ENCODE data around the gene SLC34A3.
"Not testable (repeated sequence)": the region's sequence is repeated elsewhere in the genome, so short reads cannot be mapped to it uniquely, and the experiment has no call there.

The SLC34A3 gene

DNA sequence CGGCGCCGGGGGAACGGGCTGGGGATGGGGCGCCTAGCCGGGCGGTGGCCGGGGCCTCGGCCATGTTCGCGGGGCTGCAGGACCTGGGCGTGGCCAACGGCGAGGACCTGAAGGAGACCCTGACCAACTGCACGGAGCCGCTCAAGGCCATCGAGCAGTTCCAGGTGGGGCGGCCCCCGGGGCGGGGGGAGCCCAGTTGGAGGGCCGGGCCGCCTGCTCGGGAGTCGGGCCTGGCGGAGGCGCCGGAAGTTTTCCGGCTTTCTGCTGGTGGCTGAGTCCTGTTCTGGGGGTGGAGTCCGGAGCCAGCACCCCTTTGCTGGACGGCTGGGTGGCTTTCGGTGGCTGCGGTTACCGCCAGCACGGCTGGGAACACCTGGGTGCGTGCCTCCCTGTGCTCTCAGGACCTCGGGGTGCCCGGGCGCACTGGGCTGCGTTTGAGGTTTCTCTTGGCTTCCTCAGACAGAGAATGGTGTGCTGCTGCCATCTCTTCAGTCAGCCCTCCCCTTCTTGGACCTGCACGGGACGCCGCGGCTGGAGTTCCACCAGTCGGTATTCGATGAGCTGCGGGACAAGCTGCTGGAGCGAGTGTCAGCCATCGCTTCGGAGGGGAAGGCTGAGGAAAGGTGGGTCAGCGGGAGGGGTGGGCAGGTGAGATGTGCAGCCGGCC, 24.9 kb downstream of the SLC34A3 start:
- no peak for DNase-seq (ENCODE audit: low read depth in 2 of 3, low spot score in 2 of 3)

DNA sequence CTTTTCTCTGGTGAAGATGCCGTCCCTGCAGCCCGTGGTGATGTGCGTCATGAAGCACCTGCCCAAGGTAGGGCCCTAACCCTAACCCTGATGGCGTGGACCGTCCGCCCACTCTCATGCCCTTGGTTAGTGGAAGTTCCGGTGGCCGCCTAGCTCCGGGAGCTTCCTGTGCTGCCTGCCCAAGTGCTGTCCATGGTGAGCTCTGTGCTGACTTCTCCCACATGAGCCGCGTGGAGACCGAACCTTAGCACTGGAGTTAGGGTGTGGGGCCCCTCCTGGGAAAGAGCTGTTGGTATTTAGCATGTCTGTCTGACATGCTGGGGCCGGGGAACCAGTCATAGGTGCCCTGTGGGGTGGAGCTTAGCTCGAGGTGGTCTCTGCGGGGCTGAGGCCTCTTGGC, 25.7 kb downstream of the SLC34A3 start:
- no peak for DNase-seq (ENCODE audit: low read depth in 2 of 3, low spot score in 2 of 3)

- no peak for DNase-seq (ENCODE audit: low read depth in 2 of 3, low spot score in 2 of 3)
Measured at GRCh38 chr9:137256856-137257255, 26.2 kb downstream of the SLC34A3 start.

GRCh38 chr9:137262173-137262908, 31.6 kb downstream of the SLC34A3 start:
- DNase-seq (ENCODE audit: low read depth in 2 of 3, low spot score in 2 of 3): not testable (repeated sequence)

DNA sequence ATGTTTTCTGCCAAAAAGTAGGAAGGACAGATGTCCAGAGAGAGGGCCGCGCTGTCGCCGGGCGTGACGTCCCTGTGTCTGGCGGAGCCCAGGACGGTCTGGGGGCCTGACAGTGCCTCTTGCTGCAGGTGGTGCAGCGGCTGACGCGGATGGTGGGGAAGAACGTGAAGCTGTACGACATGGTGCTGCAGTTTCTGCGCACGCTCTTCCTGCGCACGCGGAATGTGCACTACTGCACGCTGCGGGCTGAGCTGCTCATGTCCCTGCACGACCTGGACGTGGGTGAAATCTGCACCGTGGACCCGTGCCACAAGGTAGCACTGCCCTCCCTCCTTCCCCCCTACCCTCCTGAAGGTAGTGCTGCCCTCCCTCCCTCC, 32.2 kb downstream of the SLC34A3 start:
- DNase-seq (ENCODE audit: low read depth in 2 of 3, low spot score in 2 of 3): no peak

DNA sequence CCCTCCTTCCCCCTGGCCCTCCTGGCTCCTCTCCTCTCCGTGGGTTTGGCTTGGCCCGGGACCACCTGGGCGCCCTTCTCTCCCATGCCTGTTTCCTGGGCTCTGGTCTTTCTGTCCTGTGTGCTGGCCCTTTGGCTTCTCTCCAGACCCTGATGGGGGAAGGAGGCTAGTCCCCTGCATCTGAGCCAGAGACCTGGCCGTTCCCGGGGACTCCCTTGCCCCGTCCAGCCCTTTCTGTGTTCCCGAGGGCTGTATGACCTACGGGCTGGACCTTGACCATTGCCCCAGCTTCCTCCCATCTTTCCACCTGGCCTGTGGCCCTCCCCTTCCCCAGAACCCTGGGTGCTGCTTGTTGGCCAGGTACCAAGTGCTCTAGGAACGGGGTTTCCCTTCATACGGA, 32.8 kb downstream of the SLC34A3 start:
- DNase-seq (ENCODE audit: low read depth in 2 of 3, low spot score in 2 of 3): no peak

DNA sequence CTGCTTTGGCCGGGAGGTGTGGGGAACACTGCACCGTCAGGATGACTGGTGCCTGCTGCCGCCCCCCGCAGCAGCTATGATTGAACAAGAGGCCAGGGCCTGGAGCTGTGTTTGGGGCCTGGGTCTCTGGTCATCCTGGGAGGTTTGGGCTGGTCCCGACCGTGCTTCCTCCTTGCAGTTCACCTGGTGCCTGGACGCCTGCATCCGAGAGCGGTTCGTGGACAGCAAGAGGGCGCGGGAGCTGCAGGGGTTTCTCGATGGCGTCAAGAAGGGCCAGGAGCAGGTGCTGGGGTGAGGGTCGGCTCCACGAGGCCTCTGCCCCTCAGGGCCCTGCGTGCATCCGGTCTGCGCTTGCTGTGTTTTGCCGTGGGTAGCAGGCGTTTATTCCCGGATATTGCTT, 33.4 kb downstream of the SLC34A3 start:
- no peak for DNase-seq (ENCODE audit: low read depth in 2 of 3, low spot score in 2 of 3)

DNA sequence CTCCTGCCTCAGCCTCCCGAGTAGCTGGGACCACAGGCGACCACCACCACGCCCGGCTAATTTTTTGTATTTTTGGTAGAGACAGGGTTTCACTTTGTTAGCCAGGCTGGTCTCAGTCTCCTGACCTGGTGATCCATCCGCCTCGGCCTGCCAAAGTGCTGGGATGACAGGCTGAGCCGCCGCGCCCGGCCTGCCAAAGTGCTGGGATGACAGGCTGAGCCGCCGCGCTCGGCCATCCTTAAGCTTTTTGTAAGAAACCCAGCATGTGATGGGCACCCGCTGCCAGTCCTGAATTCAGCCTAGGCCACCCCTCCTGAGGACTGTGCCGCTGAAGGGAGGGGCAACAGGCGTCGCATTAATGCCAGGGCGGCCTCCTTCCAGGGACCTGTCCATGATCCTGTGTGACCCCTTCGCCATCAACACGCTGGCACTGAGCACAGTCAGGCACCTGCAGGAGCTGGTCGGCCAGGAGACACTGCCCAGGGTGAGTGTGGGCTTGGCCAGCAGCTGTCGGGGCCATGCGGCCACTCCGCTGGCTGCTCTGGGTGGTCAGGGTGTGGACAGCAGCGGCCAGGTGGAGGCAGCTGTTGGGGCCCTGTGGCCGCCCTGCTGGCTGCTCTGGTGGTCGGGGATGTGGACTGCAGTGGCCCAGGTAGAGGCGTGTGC, 34.9 kb downstream of the SLC34A3 start:
- DNase-seq (ENCODE audit: low read depth in 2 of 3, low spot score in 2 of 3): no peak

- DNase-seq (ENCODE audit: low read depth in 2 of 3, low spot score in 2 of 3): no peak
Measured at GRCh38 chr9:137266162-137266527, 35.4 kb downstream of the SLC34A3 start.

GRCh38 chr9:137266585-137267453, 36.1 kb downstream of the SLC34A3 start:
- no peak for DNase-seq (ENCODE audit: low read depth in 2 of 3, low spot score in 2 of 3)

GRCh38 chr9:137267933-137268355, 37.2 kb downstream of the SLC34A3 start:
- no peak for DNase-seq (ENCODE audit: low read depth in 2 of 3, low spot score in 2 of 3)

DNA sequence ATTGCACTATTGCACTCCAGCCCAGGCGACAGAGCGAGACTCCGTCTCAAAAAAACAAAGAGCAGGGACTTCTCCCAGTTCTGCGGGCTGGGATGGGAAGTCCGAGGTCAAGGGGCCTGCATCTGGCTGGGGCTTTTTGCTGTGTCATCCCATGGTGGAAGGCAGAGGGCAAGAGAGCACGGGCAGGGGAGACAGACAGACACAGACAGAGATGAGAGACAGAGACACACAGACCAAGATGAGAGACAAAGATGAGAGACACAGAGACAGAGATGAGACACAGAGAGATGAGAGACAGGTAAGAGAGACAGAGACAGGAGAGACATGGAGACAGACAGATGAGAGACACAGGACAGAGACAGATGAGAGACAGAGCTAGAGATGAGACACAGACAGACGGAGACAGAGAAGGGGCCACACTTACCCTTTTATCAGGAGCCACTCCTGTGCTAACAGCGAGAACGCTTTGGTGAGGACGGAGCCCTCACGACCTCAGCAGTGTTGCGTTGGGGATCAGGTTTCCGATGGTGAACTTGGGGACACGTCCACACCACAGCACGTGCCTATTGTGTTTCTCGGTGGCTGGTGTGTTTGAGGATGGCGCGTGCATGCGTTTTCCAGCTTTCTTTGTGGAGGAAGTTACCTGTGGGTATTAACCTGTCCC, 38.0 kb downstream of the SLC34A3 start:
- DNase-seq (ENCODE audit: low read depth in 2 of 3, low spot score in 2 of 3): no peak

GRCh38 chr9:137269231-137269772, 38.6 kb downstream of the SLC34A3 start:
- DNase-seq (ENCODE audit: low read depth in 2 of 3, low spot score in 2 of 3): no peak

- no peak for DNase-seq (ENCODE audit: low read depth in 2 of 3, low spot score in 2 of 3)
Measured at GRCh38 chr9:137270929-137271695, 40.4 kb downstream of the SLC34A3 start.

GRCh38 chr9:137271696-137272076, 41.0 kb downstream of the SLC34A3 start:
- no peak for DNase-seq (ENCODE audit: low read depth in 2 of 3, low spot score in 2 of 3)

DNA sequence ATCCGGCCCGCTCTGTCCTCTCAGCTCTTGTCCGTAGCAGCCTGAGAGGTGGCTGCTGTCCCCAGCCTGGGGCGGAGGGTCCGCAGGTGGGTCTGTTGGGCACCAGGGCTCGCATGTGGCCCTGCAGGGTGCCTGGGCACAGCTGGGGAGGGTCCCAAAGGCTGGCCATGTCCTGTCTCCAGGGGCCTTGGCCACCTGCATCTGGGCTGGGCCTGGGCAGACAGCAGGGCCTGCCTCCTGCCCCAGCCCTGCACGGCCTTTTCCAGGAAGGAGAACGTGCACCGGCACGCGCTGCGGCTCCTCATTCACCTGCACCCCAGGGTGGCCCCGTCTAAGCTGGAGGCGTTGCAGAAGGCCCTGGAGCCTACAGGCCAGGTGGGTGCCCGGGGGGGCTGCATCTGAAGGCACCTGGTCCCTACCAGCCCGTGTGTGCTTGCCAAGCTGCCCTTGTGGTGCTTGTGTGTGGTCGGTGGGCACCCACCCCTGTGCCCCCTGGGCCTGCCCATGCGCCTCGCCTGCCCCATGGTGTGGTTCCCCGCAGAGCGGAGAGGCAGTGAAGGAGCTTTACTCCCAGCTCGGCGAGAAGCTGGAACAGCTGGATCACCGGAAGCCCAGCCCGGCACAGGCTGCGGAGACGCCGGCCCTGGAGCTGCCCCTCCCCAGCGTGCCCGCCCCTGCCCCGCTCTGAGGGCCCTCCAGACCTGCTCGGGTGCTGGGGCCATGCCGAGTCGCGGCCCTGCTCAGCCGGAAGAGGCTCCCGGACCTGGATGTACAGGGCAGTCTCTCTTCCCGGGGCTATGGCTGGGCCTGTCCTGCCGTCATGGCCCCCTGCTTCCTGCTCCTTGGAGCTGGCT, 41.8 kb downstream of the SLC34A3 start:
- DNase-seq (ENCODE audit: low read depth in 2 of 3, low spot score in 2 of 3): no peak

DNA sequence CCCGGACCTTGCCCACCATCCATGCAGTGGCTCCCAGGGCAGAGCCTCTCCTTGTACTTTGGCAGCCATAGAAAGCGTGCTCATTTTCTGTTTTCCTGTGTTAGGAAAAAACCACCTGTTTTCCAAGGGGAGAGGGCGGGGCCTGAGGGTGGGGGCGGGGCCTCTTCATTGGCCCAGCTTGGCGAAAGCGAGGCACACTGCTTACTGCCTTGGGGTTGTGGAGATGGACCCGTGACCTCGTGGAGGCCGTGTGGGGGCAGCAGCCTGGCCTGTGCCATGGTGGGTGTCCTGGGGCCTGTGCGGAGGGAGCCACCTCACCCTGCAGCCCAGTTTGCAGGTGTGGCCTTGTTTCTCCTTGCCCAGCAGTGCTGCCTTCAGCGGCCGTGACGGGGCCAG, 42.4 kb downstream of the SLC34A3 start:
- DNase-seq (ENCODE audit: low read depth in 2 of 3, low spot score in 2 of 3): no peak

DNA sequence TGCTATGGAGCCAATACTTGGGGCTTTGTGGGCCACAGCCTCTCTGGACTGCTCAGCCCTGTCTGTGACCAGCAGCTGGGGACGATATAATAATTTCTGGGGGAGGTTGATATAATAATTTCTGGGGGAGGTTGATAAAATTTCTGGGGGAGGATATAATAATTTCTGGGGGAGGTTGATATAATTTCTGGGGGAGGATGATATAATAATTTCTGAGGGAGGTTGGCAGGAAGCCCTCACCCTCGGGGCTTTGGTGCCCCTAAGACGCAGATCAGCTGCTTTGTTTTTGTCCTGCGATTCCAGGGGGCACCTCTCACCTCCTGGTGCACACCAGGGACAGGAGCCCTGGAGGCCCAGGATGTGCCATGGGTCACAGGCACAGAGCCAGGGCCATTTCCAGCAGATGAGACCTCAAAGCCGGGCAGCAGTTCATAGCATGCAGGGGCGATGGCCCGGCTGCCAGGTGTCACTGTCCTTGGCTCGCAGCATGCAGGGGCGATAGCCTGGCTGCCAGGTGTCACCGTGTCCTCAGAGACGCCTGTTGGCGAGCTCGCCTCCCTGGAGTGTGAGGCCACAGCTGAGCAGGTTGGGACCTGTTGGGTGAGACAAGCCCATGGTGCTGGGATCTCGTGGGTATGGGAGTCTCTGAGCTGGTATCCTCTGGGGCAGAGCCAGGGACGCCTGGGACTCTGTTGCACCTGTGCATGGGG, 43.1 kb downstream of the SLC34A3 start:
- DNase-seq (ENCODE audit: low read depth in 2 of 3, low spot score in 2 of 3): no peak
